Fibroblast of mammary gland (primary cell): ENCODE measurements around the gene NUDT1.

ENCODE experiments used
- DNase-seq: peaks from one replicate; pipeline ENCODE4 v3.0.0-alpha.2; 2010; ENCODE audit warnings: low read depth
- H3K4me3 ChIP-seq: 2 replicates; pipeline ENCODE4 v1.5.1; 2011; ENCODE audit warnings: low read depth, mild to moderate bottlenecking, low read length, moderate library complexity; ENCODE audit not compliant: control insufficient read depth
- TF ChIP-seq, protein P1 (sequence below): conservative IDR thresholded peaks from 2 replicates; pipeline ENCODE4 v1.5.1; 2011; ENCODE audit warnings: low read depth, low read length, inconsistent platforms; ENCODE audit not compliant: control insufficient read depth, insufficient read depth

NUDT1 gene

DNA sequence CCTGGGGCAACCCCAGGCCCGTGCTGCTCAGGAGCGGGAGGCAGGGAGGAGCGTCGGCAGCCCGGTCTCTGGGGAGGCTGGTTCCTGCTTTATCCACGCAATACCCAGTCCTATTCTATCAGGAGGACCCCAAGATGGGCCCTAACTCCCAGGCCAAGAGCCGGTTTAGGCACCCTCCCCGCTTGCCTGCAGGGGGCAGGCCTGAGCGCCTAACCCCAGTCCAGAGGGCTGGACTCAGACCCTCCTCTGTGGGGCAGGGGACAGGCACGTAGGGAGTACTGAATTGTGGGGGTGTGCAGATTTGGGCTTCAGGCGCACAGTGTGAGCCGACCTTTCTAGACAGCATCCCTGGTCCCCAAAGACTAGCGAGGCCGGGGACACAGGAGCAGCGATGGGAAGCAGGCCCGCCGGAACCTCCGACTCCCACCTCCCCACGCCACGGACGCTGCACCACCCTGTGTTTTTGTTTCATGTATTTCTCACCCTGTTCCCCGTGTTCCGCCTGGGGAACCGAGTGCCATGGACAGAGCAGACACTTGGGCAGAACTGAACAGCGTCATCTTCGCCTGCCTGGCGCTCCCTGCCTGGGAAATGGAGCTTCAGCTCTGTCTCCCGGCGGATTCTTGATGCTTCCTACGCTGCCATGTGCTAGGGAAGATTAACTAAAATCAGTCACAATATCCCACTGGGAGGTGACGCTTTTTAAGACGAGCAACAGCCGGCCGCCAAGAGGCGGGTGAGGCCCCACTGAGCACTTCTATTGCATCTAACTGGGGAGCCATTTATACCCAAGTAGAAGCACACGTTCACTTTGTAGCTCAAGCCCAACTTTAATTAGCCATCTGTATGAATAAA is 5.3 kb downstream of the NUDT1 start:
- no peak overlapping the region for H3K4me3 ChIP-seq
- DNase-seq: peak; percentile 34
- TF ChIP-seq, protein P1, sequence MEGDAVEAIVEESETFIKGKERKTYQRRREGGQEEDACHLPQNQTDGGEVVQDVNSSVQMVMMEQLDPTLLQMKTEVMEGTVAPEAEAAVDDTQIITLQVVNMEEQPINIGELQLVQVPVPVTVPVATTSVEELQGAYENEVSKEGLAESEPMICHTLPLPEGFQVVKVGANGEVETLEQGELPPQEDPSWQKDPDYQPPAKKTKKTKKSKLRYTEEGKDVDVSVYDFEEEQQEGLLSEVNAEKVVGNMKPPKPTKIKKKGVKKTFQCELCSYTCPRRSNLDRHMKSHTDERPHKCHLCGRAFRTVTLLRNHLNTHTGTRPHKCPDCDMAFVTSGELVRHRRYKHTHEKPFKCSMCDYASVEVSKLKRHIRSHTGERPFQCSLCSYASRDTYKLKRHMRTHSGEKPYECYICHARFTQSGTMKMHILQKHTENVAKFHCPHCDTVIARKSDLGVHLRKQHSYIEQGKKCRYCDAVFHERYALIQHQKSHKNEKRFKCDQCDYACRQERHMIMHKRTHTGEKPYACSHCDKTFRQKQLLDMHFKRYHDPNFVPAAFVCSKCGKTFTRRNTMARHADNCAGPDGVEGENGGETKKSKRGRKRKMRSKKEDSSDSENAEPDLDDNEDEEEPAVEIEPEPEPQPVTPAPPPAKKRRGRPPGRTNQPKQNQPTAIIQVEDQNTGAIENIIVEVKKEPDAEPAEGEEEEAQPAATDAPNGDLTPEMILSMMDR: peak; percentile 78

DNA sequence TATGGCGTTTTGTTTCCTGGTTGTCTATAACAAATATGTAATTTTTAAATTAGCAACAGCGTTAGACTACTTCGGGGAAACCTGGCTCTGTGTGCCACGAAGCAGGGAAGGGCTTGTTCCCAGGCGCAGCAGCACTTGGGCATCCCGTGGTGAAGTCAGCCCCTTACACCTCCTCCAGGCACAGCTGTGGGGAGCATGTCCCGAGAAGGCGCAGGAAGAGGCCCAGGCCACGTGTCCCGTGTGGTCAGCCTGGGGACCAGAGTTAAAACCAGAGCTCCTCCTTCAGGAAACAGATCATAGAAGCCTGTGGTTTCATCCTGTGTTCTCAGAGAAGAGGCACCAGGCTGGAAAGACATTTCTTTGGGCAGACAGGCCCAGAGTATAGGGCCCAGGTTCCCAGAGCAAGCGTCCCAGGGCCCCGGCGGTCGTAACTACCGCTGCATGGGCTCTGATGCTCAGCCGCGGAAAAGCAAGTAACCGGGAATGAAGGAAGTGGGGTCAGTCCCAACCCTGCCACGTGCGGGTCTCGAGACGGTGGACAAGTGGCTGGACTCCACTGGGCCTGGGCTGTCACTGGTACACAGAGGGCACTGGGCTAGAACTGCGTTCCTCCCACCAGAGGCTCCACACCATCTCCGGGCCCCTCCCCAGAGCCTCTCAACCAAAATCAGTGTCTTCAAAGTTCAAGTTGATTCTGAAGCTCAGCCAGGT is 7.1 kb downstream of the NUDT1 start:
- TF ChIP-seq, protein P1: no peak
- DNase-seq: peak; percentile 96
- no peak overlapping the region for H3K4me3 ChIP-seq

DNA sequence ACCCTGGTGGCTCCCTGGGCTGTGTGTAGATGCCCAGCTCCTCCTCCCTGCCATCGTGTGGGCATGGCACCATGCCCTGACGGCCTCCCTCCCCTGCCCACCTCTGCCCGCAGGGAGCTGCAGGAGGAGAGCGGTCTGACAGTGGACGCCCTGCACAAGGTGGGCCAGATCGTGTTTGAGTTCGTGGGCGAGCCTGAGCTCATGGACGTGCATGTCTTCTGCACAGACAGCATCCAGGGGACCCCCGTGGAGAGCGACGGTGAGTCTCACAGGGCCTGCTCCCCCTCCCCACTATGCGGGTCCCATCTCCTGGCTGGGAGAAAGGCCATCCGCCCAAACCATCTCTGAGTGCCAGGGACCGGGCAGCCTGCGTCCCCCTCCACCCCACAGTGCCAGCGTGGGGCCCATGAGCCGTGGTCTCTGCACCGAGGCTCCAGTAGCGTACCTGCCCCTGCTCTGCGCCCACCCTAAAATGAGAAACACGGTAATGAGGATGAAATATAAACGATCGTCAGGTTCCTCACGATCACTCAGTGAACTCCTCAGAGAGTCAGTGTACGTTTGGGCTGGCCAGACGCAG is 7.8 kb downstream of the NUDT1 start:
- TF ChIP-seq, protein P1: no peak
- no peak for DNase-seq
- H3K4me3 ChIP-seq: no peak overlapping the region

DNA sequence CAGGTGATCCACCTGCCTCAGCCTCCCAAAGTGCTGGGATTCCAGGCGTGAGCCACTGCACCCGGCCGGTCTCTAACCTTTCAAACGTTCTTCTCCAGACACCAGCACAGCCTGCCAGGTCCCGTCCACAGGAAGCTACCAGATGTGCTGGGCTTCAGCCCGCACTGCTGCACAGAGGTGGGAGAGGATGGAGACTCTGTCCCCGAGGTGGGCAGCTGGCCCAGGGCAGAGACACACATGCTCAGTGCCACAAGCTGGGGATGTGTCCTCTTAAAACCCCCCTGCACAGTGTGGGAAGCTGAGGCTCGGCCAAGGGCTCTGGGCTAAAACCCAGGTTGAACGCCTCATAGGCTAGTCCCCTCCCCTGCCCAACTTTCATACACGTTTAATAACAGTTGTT is 9.4 kb downstream of the NUDT1 start:
- H3K4me3 ChIP-seq: no peak overlapping the region
- DNase-seq: no peak

DNA sequence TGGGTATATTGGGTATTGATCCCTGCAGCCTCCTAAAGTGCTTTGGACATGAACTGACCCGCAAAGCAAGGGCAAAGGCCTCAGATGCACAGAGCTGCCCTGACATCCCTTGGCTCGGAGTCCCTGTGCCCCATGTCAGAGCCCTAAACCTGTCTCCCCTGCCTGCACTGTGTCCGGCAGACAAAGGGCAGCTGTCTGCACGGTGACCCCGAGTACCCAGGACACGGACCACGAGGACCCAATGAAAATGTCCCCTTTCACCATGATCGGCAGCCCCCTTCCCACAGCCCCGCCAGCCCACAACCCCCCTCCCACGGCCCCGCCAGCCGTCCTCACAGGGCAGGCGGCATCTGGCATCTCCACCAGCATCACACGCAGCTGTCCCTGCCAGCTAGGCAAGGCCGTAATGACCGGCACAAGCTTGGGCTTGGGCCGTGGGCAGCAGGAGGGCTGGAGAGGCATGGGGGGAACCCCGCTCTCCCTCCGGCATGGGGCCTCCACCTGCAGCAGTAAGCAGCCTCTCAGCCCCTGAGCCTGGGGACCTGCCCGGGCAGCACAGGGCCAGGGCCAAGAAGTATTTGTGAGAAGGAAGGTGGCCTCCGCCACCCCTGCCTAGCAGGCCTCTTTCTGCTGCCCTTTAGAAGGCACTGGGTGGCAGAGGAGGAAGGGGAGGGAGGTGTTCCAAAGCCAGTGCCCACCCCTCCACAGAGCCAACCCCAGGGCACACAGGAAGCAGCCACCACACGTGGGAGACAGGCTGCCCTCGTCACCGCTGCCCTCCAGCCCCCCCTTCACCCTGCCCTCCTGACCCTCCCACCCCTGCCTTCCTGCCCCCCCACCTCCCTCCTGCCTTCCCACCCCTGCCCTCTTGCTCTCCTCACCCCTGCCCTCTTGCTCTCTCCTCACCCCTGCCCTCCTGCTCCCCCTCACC is 10.1 kb downstream of the NUDT1 start:
- no peak overlapping the region for H3K4me3 ChIP-seq
- no peak for DNase-seq
- TF ChIP-seq, protein P1: no peak

More for the DNA sequence above, 9.4 kb downstream of the NUDT1 start:
- TF ChIP-seq, protein P1: no peak

DNA sequence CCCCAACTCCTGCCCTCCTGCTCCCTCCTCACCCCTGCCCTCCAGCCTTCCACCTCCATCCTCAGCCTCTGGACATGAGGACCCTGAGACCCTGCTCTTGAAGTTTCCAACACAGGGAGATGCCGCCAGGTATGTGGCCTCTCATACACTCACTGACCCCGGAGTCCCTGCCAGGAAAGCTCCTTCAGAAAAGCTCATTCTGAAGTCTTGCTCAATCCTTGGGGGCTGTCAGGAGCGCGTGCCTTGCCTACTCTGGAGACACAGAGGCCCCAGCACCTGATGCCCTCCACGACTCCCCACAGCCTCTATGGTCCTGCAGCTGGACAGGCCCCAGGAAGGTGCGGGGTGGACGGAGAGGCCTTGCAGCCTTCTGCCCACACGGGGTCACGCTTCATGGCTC is 11.0 kb downstream of the NUDT1 start:
- no peak overlapping the region for H3K4me3 ChIP-seq
- no peak for DNase-seq
- TF ChIP-seq, protein P1: no peak
